GM18507 (cell line): ENCODE data around the gene USP22.
"Not testable (repeated sequence)": the region's sequence is repeated elsewhere in the genome, so short reads cannot be mapped to it uniquely, and the experiment has no call there.

Experiments used
- DNase-seq: peaks from one replicate; pipeline ENCODE4 v3.0.0; 2011; ENCODE audit warnings: low read depth; ENCODE audit not compliant: insufficient read length; ENCODE audit errors: extremely low spot score
- FAIRE-seq: peaks from 2 replicates; lab custom pipeline; 2011; peaks lifted over from hg19 to GRCh38; lab: Jason Lieb, UNC

USP22 gene

DNA sequence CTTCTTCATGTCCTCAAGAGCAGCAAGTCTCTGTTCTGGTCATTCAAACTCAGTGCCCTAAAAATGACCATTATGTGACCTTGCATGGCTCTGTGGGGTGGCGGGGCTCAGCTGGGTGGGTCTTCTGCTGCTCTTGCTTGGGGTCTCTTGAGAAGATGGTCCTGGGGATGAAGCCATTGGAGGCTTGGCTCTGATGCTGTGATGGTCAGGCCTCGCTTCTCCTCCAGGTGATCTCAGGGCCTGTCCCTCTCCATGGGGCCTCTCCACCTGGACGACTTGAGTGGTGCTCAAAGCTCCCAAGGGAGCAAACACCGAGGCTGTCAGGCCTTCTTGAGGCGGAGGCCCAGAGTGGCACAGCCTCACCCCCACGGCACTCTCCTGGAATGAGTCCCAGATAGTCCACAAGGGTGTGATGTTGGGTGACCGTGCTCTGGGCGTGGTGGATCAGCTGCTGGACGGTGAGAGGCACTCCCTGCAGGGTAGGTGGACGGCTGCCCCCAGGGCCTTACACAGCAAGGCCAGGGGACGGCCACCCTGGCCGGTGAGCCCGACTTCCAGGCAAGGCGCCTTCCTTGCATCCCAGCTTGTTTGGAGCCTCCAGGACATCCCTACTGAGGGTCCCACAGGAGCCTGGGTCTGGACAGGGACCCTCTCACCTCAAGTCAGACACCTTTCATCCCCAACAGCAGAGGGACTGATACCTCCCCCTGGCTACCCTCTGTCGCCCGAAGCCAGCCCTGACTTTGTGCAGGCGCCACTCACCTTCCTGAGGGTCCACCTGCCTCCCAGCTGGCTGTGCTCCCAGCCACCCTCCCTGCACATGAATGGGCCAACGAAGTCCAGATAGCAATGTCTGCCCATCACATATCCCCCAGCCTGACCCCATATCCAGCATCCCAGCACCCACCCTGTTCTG is 48.7 kb downstream of the USP22 start:
- no peak for FAIRE-seq
- no peak for DNase-seq

DNA sequence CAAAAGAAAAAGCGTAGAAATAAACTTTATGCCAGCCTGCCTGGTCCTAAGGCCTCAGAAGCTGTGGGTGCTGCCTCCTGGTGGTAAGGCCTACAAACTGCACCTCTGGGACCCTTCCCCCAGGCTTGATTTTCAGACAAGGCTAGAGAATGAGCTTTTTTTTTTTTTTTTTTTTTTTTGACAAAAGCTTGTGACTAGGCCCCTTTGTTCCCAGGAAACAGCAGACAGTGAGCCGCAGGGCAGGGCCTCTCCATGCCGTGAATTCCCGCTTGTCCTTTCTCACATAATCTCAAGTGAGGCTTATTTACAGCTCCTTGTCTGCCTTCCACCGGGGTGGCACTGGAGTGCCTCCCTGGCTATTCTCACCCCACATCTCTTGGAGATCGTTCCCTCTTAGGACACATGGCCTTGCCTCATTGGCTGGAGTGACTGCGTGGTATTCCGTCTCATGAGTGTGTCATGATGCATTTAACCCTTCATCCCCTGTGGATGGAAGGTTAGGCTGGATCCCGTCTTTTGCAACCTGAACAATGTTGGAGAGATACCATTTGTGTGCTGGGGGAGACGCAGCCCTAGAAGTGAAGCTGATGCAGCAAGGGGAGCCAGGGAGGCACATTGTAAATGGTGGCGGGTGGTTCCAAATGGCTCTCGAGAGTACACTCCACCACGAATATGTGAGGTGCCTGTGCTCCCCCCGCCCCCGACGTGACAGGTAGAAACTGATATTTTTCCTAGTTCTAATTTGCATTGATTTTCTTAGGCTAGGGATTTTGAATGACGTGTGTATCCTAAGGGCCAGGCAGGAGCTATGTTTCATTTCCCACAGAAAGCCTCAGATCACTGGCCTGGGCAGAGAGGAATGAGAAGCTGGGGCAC is 49.6 kb downstream of the USP22 start:
- DNase-seq = peak; percentile 67
- peak; percentile 93 for FAIRE-seq

DNA sequence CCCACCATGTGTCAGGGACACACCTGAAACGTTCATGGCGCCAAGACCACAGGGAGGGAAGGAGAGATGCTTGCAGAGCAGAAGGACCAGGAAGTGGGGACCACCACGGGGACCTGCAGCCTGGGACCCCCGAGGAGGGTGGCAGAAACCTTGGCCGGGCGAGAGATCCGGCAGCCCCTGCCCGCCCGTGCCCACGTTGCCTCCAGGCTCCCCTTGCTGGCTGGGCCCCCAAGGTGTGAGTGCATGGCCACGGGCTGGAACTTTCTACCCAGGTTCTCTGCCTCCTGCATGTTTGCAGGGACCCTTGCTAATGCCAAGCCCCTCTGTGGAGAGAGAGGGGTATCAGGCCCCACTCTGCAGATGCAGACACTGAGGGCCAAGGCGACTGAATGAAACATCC is 50.4 kb downstream of the USP22 start:
- DNase-seq (no peak), FAIRE-seq (no peak)

DNA sequence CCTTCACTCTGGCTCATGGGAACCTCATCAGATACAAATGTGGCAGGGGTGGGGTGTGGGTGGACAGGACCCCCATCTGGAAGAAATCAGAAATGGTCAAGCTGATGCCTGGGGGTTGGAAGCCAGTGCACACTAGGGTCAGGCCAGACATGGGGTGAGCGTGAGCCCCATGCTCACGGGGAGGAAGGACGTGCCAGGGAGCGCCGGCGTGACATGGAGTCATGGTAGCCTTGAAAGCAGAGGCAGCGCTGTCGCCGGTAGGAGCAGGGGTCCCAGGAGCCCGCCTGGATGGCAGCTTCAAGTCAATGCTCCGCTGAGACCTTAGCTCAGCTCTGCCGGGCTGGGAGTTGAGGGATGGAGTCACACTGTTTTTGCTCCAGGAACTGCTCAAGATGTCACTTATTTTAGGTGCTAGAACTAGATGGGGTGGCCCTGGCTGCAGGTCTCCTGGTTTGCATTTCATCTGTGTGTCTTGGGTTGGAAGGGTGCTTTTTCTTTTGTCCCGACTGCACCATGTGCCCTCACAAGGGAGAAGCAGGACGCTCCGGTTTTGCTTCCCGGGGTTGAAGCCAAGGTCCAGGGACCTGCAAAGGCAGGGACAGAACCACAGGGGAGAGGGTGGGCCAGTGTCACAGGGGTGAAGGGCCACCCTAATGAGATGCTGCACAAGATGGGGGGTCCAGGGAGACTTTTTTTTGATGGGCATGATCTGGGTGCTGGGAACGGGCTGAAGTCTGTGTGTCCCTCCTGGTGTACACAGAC is 51.4 kb downstream of the USP22 start:
- FAIRE-seq (no peak), DNase-seq (no peak)

DNA sequence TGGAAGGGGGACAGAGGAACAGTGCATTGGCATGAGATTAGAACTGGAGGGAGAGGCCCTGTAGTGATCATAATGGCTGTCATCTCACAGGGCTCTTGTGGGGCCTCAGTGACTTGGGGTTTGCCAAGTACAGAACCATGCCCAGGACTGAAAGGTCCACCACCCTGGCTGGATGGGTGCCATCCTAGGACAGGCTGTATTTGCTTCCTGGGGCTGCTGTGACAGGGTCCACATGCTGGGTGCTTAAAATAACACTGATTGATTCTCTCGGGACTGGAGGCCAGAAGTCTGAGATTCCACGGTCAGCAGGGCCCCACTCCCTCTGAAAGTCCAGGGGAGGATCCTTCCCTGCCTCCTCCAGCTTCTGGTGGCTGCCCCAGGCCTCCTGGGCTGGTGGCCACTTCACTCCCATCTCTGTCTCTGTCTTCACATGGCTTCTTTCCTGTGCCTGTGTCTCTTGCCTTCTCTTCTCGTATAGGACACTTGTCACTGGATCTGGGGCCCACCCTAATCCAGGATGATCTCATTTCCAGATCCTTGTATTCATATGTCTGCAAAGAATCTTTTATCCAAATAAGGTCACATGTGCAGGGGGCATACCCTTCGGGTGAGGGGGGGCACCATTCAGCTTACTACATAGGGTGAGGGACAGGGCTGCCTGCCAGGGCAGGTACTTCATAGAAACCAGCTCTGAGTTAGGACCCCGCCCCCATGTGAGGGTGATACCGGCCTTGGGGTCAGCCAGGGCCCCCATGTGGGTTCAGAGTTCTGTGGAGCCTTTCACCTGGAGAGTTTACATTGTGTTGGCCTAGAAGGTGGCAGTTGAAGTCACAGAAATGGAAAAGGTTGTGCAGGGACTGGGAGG is 52.6 kb downstream of the USP22 start:
- FAIRE-seq = no peak

GRCh38 chr17:20989481-20989880 is 53.3 kb downstream of the USP22 start:
- DNase-seq (no peak), FAIRE-seq (no peak)

More for the DNA sequence above, 52.6 kb downstream of the USP22 start:
- DNase-seq = no peak

DNA sequence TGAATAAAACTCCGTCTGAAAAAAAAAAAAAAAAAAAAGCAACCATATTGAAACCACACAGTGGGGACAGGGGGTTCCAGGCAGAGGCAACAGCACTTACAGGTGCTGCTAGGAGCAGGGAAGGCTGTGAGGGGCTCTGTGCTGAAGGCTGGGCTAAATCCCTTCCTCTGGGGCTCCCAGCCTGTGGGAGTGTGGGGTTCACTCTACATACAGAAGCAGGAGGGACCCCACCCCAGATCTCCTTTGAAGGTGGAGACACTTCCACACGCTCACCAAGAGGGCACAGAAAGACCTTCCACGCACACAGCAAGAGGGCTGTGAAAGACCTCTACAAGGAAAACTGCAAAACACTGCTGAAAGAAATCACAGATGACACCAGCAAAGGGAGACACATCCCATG is 53.9 kb downstream of the USP22 start:
- no peak for FAIRE-seq

GRCh38 chr17:20988001-20988636 is 54.7 kb downstream of the USP22 start:
- FAIRE-seq = no peak

More for the DNA sequence above, 53.9 kb downstream of the USP22 start:
- no peak for DNase-seq

GRCh38 chr17:20987511-20987910 is 55.3 kb downstream of the USP22 start:
- DNase-seq (no peak), FAIRE-seq (no peak)

More at GRCh38 chr17:20988001-20988636, 54.7 kb downstream of the USP22 start:
- no peak for DNase-seq

DNA sequence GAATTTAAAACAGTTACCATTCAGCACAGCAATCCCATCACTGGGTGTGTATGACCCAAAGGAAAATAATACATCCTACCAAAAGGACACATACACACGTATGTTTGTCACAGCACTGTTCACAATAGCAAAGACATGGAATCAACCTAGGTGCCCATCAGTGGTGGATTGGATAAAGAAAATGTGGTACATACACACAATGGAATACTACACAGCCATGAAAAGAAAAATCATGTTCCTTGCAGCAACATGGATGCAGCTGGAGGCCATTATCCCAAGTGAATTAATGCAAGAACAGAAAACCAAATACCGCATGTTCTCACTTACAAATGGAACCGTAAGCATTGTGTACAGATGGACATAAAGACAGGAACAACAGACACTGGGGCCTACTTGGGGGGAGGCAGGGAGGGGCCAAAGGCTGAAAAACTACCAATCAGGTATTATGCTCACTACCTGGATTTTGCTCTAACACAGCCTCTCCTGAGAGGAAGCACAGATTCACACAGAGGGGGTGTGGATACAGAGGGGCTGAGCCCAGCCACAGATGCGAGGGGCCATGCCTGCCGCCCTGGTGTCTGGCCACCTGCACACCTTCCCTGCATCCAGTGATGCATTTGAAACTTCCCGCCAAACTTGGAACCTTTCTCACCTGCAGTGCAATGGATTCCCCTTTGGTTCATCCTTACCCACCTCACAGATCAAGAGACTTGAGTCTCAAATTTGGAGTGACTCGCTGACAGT is 55.9 kb downstream of the USP22 start:
- DNase-seq (no peak), FAIRE-seq (no peak)

- FAIRE-seq = no peak
- no peak for DNase-seq
Observed at GRCh38 chr17:20983359-20983637, 59.5 kb downstream of the USP22 start.

GRCh38 chr17:20982589-20983358 is 60.0 kb downstream of the USP22 start:
- DNase-seq (no peak), FAIRE-seq (no peak)

GRCh38 chr17:20981046-20981920 is 61.5 kb downstream of the USP22 start:
- DNase-seq = no peak
- FAIRE-seq = no peak

GRCh38 chr17:20979792-20980083 is 63.1 kb downstream of the USP22 start:
- DNase-seq = no peak
- FAIRE-seq = no peak

DNA sequence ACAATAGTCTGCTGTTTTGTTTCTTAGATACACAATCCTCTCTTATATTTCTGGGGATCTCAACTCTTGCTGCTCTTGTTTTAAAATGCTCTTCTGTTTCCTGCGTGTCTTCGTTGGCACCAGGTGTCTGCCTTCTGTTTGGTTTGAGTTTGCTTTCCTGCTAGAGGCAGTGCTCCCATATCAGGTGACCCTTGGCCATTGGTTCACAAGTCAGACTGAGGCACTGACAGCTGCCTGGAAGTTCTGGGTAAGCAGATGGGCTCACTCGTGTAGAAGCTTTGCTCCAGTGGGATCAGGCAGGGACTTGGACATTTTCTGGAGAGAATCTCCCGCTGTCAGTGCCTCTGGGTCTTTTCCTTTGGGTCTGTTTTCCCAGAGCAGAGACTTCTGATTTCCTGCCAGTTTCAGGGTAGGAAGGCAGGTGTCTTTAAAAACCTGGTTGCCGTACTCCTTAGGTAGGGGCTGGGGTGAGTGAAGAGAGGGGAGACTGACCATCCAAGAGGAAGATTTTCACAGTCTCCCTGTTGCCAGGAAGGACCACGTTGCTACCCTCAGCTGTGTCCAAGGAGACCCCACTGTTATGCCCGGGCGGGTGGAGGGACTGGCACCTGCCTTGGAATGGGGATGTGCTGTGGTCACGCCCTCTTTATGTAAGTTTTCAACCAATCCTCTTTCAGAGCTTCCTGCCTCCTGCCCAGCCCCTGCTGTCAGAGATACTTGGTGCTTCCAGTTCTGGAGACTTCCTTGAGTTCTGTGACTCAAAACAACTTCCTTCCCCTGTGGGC is 63.6 kb downstream of the USP22 start:
- FAIRE-seq, DNase-seq: not testable (repeated sequence)
